ENCODE data around the gene SMC1A.
"Not testable (repeated sequence)": the region's sequence is repeated elsewhere in the genome, so short reads cannot be mapped to it uniquely, and the experiment has no call there.

Gene SMC1A

DNA sequence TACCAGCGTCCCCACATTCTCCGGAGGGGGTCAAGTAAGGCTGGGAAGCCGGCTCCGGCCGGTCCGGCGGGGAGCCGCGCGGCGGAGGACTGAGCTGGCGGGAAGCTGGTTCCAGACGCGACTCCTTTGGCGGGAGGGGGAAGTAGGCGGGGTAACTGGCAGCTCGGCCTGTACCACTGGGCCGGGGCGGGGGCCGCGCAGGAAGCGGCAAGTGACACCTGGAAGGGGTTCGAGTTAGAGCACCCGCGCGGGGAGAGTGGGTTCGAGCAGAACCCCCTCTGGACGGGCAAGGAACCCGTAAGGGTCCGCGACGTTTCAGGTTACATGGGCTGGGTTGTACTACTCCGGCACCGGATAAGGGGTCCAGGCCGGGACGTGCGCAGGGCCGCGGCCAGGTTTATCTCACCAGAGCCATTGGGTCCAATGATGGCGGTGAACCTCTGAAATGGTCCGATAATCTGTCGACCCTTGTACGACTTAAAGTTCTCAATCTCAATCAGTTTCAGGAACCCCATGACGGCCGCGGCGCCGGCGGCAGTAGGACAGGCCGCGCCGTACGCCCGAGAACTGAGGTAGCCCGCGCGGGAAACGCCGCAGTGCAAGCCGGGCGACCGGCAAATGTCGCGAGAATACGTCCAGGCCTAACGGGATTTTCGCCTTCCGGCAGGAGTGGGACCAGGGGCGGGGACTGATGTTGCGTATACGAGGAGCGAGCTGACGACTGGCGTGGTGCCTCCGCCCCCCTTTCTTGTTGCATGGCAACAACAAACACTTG lies at the start of gene SMC1A:
SMC1A (minus strand) TSS at position 569 of the 775 bp plus-strand sequence; CDS start at position 515, 54 bp downstream.
- peak; percentile 90 for DNase-seq

DNA sequence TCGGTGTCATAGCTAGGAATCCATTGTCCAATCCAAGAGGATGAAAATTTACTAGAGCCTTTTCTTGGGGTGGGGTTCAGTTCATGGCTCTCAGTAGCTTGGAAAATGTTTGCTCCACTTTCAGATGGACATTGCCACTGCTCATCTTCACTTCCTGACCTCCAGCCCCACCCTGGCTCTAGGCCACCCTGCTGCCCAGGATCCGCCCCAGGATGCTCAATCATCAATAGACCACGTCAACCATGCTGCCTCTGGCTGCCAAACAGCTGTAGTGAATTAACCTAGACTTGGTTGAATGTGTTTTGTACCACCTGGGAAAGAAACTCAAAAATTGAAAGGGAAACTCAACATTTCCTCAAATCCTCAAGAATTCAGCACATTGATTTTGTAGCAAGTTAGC lies 48.9 kb upstream of the SMC1A start:
- no peak for DNase-seq

DNA sequence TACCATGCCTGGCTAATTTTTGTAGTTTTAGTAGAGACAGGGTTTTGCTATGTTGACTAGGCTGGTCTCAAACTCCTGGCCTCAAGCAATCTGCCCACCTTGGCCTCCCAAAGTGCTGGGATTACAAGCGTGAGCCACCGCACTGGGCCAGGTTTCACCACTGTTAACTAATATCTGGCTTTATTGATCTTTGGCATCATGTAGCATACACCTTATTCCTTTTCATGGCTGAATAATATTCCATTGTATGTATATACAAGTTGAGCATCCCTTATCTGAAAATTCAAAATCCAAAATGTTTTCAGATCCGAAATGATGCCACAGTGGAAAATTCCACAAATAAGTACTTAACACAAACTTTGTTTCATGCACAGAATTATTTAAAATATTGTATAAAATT lies 46.2 kb upstream of the SMC1A start:
- DNase-seq = not testable (repeated sequence)

DNA sequence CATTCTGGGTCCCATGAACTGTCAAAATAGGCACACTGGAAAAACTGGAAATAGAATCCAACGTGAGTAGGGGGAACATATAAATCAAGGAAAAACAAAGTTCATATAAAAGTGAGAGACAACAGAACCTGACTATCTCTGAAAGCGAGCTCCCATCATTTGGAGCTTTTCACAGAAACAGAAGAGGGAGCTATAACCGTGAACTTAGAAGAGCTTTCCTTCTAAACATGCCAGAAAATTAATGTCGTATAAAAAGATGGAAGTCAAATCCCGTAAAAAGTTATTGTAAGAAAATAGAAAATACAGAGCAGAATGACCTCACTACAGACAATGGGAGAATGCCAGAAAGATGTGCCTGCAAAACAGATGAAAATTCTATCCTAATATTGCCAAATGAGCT lies 35.6 kb upstream of the SMC1A start:
- DNase-seq = no peak

DNA sequence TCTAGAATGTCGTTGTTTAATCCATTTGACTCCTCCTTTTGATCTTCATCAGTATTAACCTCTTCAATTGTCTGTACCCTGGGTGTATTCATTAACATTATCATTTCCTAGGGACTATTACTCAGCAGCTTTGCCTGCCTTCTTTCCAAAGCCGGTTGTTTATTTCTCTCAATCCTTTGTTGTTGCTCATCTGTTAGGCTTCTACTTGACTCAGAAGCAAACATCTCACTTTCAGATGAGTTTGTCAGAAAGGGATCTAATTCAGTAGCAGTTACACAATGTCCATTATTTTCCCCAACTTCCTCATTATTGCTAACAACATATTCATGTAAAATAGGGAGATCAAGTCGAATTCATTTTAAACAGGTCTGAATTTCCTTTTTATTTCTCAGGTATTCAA lies 33.8 kb upstream of the SMC1A start:
- no peak for DNase-seq

DNA sequence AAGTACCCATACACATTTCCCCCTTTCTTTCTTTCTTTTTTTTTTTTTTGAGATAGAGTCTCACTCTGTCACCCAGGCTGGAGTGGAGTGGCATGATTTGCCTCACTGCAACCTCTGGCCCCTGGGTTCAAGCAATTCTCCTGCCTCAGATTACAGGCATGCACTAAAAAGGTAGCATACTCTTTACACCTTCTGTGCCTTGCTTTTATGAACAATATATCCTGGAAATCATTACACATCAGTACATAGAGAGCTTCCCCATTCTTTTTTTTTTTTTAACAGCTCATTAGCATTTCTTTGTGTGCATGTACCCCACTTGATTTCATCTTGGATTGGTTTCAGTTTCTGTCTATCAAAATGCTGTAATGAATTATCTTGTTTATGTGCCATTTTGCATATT lies 30.4 kb upstream of the SMC1A start:
- DNase-seq = no peak

DNA sequence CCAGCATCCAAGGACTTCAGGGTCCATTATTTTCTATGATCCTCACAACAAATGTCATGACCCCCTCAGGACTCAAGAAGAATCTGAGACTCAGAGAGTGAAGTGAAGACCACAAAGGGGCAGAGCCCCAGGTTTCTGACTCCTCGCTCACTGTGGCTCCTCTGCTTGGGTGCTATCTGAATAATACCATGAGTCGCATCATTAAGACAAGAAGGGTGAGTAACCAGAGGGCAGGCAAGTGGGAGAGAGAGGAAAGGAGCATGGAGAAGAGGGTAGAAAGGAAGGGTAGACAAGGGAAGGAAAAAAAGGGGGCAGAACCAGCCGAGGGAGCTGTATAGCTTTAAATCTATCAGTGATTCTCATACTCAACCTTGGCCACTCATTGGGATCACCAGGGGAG lies 27.2 kb upstream of the SMC1A start:
- DNase-seq = no peak

DNA sequence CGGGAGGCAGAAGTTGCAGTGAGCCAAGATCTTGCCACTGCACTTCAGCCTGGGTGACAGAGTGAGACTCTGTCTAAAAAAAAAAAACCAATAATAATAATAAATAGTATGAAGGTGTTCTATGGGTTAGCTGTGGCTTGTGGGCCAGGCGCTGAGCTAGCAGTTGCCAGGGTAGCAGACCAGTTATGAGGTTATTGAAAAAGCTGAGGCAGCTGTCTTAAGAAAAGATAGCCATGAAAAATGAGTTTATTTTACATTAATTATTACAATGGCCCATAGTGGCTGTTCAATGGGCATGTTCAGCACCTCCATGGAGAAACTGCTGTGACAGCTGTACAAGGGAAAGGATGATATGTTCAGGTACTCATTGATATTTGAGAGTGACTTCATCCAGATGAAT lies 25.0 kb upstream of the SMC1A start:
- DNase-seq = no peak

DNA sequence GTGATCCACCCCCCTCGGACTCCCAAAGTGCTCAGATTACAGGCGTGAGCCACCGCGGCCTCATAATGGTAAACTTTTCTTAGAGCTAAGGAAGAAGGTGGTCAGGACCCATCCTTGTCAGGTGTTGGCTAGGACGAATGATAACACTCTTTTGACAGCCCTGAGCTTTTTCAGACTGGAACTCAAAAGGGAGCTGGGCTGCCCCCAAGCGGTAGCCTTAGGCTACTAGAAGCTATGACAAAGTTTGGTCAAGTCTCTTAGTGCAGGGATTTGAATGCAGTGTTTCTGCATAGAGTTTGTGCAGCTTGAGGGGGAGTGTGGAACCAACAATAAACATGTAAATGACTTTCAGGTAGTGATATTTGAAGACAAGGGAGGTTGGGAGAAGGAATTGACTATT lies 23.5 kb upstream of the SMC1A start:
- no peak for DNase-seq

DNA sequence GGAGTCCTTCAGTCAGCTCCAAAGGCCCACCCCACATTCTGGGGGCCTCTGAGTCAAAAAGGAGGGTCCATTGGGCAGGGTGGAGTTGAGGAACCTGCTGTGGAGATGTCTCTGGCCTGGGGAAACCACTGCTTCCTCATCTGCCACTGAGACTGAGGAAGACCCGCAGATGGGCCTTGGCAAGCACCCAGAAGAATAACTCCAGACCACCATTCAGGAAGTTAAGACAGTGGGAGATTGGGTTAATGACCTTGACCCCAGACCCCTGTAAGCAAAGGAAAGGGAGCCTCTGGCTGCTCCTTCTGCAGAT lies 19.8 kb upstream of the SMC1A start:
- no peak for DNase-seq

DNA sequence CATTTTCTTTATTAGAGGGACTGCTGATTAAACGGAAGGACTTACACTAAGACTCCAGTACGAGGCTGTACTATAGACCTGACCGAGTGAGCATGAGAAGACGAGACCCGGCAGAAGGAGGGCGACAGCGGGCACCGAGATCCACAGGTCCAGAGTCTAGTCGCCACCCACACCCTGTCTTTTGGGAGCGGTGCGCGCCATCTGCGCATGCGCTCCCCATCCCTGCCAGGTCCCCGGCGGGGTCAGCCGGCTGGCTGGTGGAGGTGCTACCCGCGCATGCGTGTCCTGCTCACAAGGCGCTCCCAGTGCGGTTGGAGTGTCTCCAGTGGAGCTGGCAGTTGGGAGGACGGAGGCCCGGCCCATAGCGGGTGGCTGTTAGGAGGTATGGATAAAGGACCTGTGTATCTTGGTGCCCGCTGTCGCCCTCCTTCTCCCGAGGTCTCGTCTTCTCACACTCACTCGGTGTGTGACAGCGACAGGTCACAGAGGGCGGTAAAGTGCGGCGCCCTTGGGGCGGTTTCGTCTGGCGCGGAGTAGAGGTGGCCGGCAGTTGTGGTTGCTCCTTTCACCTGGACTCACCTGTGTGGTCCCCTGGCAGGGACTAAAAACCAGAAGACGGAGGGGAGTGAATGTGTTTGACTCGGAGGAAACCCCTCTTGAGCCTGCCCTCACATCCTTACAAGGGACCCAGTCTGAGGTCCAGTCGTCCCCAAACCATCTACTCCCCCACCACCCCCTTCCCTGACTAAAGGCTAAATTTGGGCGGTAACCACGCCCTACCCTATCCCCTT lies 19.3 kb upstream of the SMC1A start:
- DNase-seq = peak; percentile 68

DNA sequence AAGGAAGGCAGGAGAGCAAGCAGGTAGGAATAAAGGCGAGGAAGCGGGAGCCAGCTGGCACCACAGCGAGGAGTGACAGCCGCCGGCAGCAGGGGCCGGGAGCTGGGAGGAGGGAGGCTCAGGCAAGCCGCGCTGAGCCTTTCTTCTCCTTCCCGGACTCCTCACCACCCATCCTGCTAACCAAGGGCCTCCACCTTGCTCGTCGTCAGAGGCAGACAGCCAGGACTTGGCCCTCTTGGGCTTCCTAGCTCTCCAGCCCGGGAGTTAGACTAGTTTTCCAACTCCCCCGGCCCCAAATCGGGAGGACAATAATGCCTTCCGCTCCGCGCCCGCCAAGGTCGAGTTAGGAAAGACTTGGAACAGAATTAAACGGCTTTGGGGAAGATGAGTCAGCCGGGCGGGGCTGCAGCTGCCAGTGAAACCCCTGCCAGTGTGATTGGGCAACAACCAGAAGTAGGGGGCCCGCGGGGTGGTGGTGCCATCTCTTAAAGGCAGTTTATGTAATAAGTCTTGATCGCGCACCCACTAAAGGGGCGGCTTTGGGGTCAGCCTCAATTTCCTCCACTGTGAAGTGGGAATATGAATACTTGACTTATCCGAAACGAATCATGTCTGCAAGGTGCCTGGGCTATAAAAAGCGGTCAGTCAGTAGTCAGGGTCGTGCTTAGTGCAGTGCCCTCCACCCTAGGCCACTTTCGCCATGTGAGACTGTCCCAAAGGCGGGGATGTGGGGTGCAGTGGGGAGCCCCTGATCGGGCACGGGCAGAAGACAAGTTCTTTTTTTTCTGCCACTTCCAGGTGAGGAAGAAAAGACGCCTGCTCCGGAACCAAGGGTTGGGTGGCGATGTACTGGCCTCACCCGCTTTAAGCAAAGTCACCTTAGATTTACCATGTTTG lies 18.4 kb upstream of the SMC1A start:
- peak; percentile 0 for DNase-seq

DNA sequence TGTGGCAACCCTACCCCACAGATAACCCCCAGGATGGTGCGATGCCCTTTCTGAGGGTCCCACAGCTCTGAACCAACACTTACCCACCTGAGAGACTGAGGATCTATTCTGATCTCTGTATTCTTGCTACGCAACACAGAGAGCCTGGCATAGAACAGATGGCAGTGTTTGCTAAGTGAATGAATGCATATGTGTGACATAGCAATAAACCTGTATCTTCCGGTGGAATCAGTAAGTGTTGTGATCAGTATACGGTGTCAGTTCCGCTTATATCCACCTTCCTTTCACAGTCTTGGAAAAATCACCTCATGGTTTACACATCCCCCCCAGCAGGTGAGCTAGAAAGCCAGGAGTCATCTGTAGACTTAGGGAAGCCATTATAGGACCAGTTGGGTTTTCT lies 17.6 kb upstream of the SMC1A start:
- no peak for DNase-seq

DNA sequence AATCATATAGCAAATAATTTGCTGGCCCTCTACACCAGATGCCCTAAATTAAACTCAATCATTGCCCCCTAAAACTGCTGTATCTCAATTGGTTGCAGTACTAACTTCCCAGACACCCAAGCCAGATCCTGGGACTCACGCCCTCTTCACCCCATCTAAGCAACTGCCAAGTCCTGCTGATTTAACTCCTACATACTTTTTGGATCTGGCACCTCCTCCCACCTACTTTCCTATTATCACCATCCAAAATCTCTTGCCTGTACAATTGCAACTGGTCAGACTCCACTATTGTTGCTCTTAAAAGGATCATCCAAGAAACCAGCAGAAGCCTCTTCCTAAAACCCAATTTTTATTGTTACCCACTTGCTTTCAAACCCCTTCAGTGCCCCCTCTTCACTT lies 16.4 kb upstream of the SMC1A start:
- DNase-seq = no peak

DNA sequence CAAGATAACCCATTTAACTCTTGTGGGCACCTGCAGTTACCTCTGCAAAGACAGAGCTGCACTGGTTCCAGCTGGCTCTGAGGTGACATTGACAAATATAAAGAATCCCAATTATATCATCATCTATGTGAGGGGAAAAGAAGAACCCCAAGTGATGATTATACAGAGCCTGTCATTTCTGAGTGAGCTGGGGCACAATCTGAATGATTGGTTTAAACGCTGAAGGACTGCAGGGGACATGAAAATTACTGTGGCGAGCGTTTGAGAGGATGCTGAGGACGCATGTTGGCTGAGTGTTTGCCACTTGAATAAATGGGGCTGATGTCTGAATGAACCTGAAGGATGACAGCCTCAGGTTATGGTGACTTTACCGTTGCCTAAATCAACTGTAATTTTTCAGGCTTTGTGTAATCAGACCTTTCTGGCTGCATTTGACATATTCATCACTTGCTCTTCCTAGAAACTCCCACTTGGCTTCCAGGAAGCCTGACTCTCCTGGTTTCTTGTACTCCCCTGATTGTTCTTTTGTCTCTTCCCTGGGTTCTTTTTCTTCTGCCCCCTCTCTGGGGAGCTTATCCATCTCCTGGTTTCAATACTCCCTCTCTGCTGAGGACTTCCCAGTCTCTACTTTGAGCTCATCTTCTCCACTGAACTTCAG lies 15.8 kb upstream of the SMC1A start:
- DNase-seq = peak; percentile 4

DNA sequence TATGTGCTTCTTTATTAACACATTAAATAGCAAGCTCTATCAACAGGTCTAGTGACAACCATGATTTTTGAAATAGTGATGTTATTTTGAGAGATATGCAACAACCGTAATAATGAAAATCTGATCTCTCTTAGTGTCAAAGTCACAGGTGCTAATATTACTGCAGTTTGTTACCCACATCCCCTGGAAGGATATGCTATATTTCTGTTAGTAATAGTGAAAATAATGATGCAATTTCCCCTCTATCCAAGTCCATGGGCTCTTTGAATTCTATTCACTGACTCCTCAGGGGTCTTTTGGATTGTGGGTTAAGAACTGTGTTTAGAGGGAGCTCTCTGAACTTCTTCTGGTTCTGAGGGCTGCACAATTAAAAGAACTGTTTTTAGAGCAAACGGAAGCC lies 14.8 kb upstream of the SMC1A start:
- no peak for DNase-seq

DNA sequence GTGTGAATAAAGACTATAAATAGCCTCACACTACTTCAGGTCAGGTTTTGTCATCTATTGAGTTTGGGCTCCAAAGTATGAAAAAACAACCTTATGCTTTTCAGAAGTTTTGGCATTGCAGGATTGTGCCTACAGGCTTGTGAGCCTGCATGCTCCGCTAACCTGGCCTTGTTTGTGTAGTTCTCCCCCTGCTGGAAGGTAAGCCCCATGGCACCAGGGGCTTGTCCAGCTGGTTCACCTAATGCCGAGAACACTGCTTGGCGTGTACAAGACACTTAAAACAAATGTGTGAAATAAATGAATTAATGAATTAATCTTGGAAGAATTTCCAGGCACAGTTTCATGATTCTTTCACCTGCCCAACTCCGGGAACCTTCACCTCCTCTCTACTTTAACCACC lies 13.5 kb upstream of the SMC1A start:
- DNase-seq = peak; percentile 24

DNA sequence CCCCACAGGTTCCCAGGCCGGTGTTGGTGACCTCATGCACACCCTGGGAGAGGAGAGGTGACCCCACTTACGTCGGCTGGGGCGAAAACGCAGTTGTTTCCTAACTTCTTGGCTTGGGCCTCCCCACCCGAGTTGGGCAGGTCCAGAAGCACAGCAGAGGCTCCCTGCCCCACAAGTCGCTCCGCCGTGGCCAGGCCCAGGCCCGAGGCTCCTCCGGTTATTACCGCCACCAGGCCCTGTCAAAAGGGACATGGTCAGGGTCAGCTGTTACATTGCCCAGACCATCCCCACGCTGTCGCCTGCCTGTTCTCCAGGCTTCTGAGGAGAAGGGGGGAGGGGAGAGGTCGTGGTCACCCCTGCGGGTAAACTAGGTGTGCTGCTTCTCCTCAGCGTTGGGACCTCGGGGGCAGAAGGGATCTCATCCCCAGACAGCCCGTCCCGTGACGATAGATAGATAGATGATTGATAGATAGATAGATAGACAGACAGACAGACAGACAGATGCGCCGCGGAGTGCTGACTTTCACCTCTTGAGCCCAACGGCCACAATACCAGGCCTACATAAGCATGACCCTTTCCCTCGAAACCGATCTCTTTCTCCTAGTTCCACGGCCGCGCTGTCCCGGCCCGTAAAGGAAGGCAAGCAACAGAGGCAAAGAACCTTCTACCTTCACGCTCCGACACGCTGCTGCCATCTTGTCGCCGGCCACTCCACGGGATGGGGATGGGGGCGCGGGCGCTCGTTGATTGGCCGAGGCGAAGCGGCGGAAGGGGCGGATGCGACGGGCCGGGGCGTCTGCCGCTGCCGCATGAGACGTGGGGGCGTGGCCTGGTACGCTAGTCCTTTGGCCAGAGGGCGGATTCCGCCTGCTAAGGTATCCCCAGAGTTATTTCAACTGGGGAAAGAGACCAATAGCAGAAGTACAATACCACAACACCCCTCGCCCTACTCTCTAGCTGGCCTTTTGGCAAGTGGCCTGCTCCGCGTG lies 11.5 kb upstream of the SMC1A start, which contains the start of gene HSD17B10:
HSD17B10 (minus strand) TSS at position 720 of the 989 bp plus-strand sequence; CDS start at position 695, 25 bp downstream.
- DNase-seq = peak; percentile 75

DNA sequence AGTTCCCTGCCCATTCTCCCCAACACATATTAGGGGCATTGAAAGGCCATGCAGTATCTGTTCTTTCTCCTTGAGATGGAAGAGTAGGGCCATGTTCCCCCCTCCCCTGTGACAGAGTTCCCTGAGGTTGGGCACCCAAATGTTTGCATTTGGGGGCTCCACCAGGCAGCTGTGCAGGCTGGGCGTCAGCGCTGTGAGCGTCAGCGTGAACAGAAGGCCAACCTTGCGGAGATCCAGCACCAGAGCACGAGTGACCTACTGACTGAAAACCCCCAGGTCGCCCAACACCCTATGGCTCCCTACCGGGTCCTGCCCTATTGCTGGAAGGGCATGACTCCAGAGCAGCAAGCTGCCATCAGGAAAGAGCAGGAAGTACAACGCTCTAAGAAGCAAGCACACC lies 7.8 kb upstream of the SMC1A start:
- no peak for DNase-seq

DNA sequence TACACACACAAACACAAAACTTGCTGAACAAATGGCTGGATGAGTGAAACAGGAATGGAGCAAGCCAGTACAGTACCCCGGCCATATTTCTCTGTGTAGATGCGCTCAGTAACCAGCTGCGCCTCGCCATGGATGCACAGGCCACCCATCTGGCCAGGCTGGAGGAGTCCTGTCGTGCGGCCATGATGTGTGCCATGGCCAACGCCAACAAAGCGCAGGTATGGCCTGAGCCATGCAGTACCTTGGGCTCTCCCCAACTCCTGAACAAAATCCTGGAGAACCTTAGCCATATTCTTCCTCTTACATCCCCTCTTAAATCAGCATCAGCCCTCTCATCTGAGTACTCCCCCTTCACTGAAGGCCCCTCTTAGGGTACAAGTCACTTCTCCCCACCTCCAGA lies 7.3 kb upstream of the SMC1A start:
- no peak for DNase-seq

DNA sequence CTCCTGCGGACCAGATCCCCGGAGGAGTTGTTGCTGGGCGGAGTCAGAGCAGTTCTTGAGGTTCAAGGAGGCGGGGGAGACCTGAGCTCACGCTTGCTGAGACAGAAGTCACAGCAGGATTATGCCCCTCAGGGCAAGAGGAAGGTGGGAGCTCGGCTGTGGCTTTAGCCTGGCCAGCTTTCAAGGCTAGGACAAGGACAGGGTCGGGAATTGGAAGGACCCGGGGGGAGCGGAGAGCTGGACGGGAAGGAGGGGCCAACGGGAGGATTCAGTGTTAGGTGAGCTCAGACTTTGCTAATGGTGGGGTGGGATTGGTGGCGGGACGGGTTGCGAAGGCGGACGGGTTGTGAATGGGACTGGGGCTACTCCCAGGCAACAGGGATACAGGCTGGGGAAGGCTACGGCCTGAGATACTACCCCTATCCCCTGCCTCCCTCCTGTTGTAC lies 430 bp upstream of the SMC1A start, which contains the start of gene RIBC1:
RIBC1 (plus strand) TSS at position 13 of the 446 bp plus-strand sequence. CDS start 3,404 bp downstream, outside the sequence.
- no peak for DNase-seq

DNA sequence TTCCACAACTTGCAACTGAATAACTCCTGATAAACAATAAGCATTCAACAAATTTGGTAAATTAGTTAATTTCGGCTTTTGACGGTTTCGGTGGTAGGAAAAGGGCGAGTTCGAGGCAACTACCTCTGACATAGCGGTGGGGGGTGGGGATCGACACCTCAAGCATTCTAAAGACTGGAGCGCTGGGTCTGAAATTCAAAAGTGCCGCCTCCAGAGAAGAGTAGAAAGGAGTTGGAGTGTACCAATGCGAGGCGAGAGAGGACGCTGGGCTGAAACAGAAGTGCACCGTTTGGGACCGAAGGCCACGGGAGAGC lies 725 bp downstream of the SMC1A start:
- DNase-seq = no peak
